ENCODE results near the gene RASSF3.

GRCh38 chr12:64574837-64575236, 35.5 kb upstream of the RASSF3 start:
- TF ChIP-seq CTCF (IDR thresholded peaks at IDR 0.05): no peak
- no peak for TF ChIP-seq ZFX (IDR thresholded peaks at IDR 0.05; ENCODE audit: borderline replicate concordance)
